Cardiac muscle cell (in vitro differentiated cells and primary cell): ENCODE results near the gene PARD3. TPM values are rescaled to one million over a fixed set of nuclear protein-coding genes. Genes with fewer than 3 reads are reported as not detected.

Source experiments
- DNase-seq, 2 donors: peaks; one replicate each; pipeline versions ENCODE4 v3.0.0 to v3.0.0-alpha.2; 2010 to 2017; ENCODE audit warnings: low read depth in 1 of 2, low spot score in 1 of 2
- H3K27ac ChIP-seq: fragments of 200-600 bp; sonication (generic); 2 replicates; pipeline ENCODE4 v1.5.1; 2016
- H3K27me3 ChIP-seq: fragments of 200-600 bp; sonication (generic); 2 replicates; pipeline ENCODE4 v1.6.0; 2016; ENCODE audit warnings: control low read depth
- H3K36me3 ChIP-seq: fragments of 200-600 bp; sonication (generic); 2 replicates; pipeline ENCODE4 v1.5.1; 2016; ENCODE audit warnings: control low read depth
- H3K4me1 ChIP-seq: fragments of 200-600 bp; sonication (generic); 2 replicates; pipeline ENCODE4 v1.8.1; 2017; ENCODE audit warnings: low read depth, mild to moderate bottlenecking, mixed run types
- H3K4me3 ChIP-seq: fragments of 200-600 bp; sonication (generic); 2 replicates; pipeline ENCODE4 v1.5.1; 2016; ENCODE audit warnings: mild to moderate bottlenecking
- H3K9me3 ChIP-seq: fragments of 200-600 bp; sonication (generic); 2 replicates; pipeline ENCODE4 v1.5.1; 2017; ENCODE audit warnings: low read depth, mild to moderate bottlenecking, control low read depth
- polyA plus RNA-seq: library from polyadenylated mRNA; unstranded; fragments of >200 nt; fragmentation: Nextera tagmentation; extraction: Ambion mirVana; gene quantifications from 2 replicates; pipeline ENCODE4 v1.2.1, GENCODE V29; 2016
- total RNA-seq: library from RNA; depleted of rRNA; stranded (reverse); fragments of >200 nt; gene quantifications from 2 replicates; pipeline ENCODE4 v1.2.3, GENCODE V29; 2016
- TF ChIP-seq, protein P1 (sequence below): IDR thresholded peaks from 2 replicates; pipeline ENCODE4 v1.5.1; 2012; ENCODE audit warnings: low read depth, mild to moderate bottlenecking, low read length

The PARD3 gene
- total and polyA plus RNA-seq, 2 experiments from 2014 or later, result 36.5 to 64.8 TPM

DNA sequence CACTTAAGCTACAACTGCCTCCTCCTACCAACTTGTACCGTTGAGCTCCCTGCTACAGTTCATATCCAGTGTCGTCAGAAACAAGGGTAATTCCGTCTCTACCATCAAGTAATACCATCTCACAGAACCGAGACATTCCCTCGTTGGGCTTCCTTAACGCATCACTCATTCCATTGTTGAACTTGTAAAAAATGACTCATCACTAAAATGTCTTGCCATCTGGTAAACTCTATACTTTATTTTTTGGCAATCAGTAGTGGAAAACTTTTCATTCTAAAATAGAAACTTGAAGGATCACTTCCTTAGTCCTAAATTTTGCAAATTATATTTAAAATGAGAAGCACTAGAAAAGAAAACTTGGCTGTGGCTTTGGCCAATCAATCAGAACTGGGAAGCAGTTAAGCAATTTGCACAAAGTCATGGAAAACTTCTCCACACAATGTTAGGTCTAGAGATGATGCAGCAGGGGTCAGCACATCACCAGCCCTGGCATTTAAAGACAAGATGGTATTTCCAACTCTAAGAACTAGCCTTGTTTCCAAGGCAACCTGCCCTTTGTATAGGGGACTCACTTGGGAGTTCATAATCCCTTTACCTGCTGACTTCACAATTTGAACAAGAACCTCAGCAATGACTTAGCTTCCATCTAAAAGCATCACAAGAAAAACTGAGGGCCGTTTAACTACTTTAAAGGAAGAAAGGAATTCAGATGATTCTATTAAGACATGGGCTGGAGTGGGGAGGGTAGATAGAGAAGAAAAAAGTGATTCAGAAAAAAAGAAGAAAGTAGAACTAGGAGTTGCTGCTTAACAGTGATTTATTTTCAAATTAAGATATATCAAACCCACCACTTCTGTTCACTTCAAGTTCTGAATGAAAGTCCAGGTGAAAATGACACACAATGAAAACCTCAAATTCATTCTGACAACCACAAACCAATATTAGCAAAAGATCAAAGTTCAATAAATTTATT is 288.1 kb downstream of the PARD3 start:
- Histone ChIP-seq H3K27me3 (no peaks in the 10 kb centered on the region), H3K9me3 (no peaks in the 10 kb centered on the region), H3K36me3 (no peaks in the 10 kb centered on the region), H3K4me1 (peaks cover 12% of the 10 kb centered on the region), H3K27ac (no peak overlapping the region), H3K4me3 (no peak overlapping the region)
- peak in 1 of 2 donors; percentile 93 for DNase-seq
- TF ChIP-seq, protein P1, sequence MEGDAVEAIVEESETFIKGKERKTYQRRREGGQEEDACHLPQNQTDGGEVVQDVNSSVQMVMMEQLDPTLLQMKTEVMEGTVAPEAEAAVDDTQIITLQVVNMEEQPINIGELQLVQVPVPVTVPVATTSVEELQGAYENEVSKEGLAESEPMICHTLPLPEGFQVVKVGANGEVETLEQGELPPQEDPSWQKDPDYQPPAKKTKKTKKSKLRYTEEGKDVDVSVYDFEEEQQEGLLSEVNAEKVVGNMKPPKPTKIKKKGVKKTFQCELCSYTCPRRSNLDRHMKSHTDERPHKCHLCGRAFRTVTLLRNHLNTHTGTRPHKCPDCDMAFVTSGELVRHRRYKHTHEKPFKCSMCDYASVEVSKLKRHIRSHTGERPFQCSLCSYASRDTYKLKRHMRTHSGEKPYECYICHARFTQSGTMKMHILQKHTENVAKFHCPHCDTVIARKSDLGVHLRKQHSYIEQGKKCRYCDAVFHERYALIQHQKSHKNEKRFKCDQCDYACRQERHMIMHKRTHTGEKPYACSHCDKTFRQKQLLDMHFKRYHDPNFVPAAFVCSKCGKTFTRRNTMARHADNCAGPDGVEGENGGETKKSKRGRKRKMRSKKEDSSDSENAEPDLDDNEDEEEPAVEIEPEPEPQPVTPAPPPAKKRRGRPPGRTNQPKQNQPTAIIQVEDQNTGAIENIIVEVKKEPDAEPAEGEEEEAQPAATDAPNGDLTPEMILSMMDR, result no peak

DNA sequence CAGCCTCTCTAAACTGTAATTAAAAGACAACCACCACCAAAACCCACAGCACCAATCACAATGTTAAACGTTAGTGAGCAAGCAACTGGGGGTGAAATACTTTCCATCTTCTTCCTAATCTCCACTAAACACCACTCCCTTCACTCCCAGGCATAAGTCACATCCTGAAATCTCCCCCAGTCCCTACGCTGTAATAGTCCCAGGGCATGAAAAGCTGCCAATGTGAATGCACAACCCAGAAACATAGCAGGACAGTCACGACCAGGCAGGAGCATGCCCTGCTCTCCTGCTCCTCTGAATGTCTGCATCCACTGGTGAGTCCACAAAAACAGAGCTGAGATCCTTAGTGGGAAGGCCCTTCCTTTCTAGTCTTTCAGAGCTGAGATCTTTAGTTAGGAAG is 288.9 kb downstream of the PARD3 start:
- peaks cover 12% of the 10 kb centered on the region for H3K4me1 ChIP-seq
- TF ChIP-seq, protein P1, result no peak
- H3K9me3 ChIP-seq, result no peaks in the 10 kb centered on the region
- no peaks in the 10 kb centered on the region for H3K36me3 ChIP-seq
- H3K4me3 ChIP-seq, result no peak overlapping the region
- H3K27ac ChIP-seq, result no peak overlapping the region
- no peaks in the 10 kb centered on the region for H3K27me3 ChIP-seq
- peak in 1 of 2 donors; percentile 71 for DNase-seq

DNA sequence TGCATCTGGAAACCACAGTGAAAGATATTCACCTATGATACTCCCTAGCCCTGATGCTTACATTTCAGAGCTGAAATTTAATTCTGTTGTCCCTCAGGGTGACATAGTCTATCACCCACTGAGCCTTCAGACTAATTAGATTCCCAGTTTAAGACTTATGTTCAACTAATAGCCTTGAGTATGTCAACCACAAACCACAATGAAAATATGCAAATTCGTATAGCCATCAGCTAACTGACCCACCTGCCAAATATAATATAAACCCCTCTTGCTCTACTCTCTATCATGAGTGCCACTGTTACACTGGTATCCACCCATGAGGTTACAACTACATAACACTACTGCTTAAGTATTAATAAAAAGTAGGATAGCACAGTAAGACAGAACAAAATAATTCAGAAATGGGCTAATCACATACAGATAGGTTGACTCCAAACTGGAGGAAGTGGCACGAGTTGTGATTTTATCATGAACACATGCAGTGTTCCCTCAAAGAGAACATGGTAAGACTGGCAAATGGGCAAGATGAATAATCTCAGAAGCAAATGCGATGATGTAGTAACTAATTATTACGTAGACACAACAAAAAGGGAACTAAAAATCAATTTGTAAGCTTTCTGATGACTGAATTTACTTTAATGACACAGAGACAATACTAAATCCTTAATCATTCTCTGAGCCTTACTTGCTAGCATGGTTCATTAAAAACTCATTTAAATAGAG is 290.6 kb downstream of the PARD3 start:
- Histone ChIP-seq H3K9me3 (no peaks in the 10 kb centered on the region), H3K4me3 (no peak overlapping the region), H3K27ac (no peak overlapping the region), H3K36me3 (no peaks in the 10 kb centered on the region), H3K27me3 (no peaks in the 10 kb centered on the region), H3K4me1 (peaks cover 12% of the 10 kb centered on the region)
- TF ChIP-seq, protein P1, result no peak
- no peak for DNase-seq

DNA sequence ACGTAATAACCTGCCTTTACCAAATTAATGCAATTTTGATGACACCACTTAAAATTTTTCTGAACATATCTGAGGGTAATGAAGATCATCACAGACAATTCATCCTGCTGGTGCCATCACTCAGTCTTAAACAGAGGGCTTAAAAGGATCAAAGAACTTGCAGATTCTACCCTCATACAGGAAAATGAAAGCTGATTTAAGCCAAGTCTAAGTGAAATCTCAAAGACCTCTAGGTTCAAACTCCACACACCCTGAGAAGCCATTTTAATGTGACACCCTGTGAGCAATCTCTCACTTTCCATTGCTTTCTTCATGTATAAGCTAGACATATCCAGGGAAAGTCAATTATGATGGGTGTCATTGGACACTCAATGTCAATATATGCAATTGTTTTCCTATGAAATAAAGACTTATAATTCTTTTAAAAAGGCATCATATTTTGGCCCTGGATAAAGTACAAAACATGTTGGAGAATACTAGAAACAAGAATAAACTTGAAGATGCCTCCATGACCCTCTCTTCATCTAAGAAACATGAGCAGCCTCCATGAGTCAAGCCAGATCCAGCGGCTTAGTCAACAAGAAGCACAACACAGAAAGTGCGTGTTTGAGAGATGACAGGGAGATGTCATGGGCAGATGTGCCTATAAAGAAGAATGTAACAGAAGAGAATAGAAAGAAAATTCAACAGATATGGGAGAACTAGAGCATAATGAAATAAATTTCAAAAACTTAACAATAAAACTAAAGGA is 291.9 kb downstream of the PARD3 start:
- no peaks in the 10 kb centered on the region for H3K9me3 ChIP-seq
- peaks cover 10% of the 10 kb centered on the region for H3K4me1 ChIP-seq
- no peak overlapping the region for H3K27ac ChIP-seq
- no peak for DNase-seq
- no peak overlapping the region for H3K4me3 ChIP-seq
- H3K36me3 ChIP-seq, result no peaks in the 10 kb centered on the region
- no peaks in the 10 kb centered on the region for H3K27me3 ChIP-seq
- TF ChIP-seq, protein P1, result no peak

DNA sequence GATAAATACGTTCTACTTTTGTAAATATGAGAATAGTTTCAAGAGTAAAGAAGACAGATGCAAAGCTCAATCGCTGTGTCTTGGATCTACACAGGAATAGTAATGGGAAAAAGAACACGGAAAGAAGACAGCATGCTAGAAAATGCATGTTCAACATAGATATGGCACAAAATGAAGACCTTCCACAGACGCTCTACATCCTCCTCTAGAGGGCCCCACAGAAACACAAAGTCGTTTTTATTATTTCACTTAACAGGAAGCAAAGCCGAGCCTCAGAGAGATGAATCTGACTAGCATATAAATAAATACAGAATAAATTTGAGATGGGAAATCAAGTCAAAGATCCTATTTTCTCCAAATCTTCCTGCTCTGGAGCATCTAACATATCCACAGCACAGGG is 292.6 kb downstream of the PARD3 start:
- H3K27me3 ChIP-seq, result no peaks in the 10 kb centered on the region
- H3K4me3 ChIP-seq, result no peak overlapping the region
- H3K4me1 ChIP-seq, result peaks cover 4% of the 10 kb centered on the region
- H3K27ac ChIP-seq, result no peak overlapping the region
- peak; percentile 14 to 69 for DNase-seq
- no peaks in the 10 kb centered on the region for H3K9me3 ChIP-seq
- no peaks in the 10 kb centered on the region for H3K36me3 ChIP-seq
- TF ChIP-seq, protein P1, result peak; percentile 59
